B cell (primary cell): ENCODE measurements around the gene APLP2. TPM values are rescaled to one million over a fixed set of nuclear protein-coding genes. Genes with fewer than 3 reads are reported as not detected.
A peak's percentile ranks its signal among the peaks of the same experiment; 100 is the strongest.

ENCODE experiments used
- ATAC-seq: fragments of 200-7000 bp; cut with Tn5 transposase; one replicate; pipeline ENCODE4 v1.10.0; 2021; ENCODE audit warnings: low read depth, mild to moderate bottlenecking, moderate number of reproducible peaks, moderate library complexity
- CTCF ChIA-PET: fragments of 350-600 bp; sonication (Branson Sonifier 250); formaldehyde crosslinking; loops from one replicate; lab custom pipeline; 2021; ENCODE audit warnings: antibody characterized with exemption, inconsistent platforms; lab: Charles Lee
- POLR2A ChIA-PET: fragments of 350-600 bp; sonication (Branson Sonifier 250); formaldehyde crosslinking; loops from one replicate; lab custom pipeline; 2021; ENCODE audit warnings: antibody characterized with exemption; lab: Charles Lee
- DNase-seq: peaks from one replicate; pipeline ENCODE4 v3.0.0; 2013
- H2AFZ ChIP-seq: 2 replicates; pipeline ENCODE4 v1.6.1; 2012; ENCODE audit warnings: mild to moderate bottlenecking, low read depth, low read length; ENCODE audit not compliant: insufficient read depth, poor library complexity, severe bottlenecking
- H3K27ac ChIP-seq, 2 donors: 1 replicate in 1 of 2; 2 replicates in 1 of 2; pipeline ENCODE4 v1.5.1; 2012 to 2013; ENCODE audit warnings: low read length in 2 of 2, mild to moderate bottlenecking in 2 of 2, moderate library complexity in 1 of 2
- H3K27me3 ChIP-seq, 4 experiments: fragments of 200-600 bp in 1 of 4; sonication (generic) in 1 of 4; replicated peaks in 1 of 4; 1 replicate in 2 of 4; 2 replicates in 2 of 4; pipeline versions ENCODE4 v1.6.1 to v1.7.0; 2013 to 2016; ENCODE audit warnings: low read length in 3 of 4, mild to moderate bottlenecking in 2 of 4, mixed read lengths in 1 of 4, moderate library complexity in 1 of 4; ENCODE audit not compliant: insufficient read depth in 4 of 4, control insufficient read depth in 3 of 4; ENCODE audit errors: control extremely low read depth in 1 of 4
- H3K36me3 ChIP-seq, 2 experiments: replicated peaks in 1 of 2; 1 replicate in 1 of 2; 2 replicates in 1 of 2; pipeline versions ENCODE4 v1.6.1 to v1.7.1; 2013; ENCODE audit warnings: low read length in 1 of 2; ENCODE audit not compliant: insufficient read depth in 2 of 2, control insufficient read depth in 1 of 2; ENCODE audit errors: control extremely low read depth in 1 of 2, extremely low read depth in 1 of 2
- H3K4me1 ChIP-seq, 2 donors: fragments of 200-600 bp in 1 of 2; sonication (generic) in 1 of 2; 1 replicate in 1 of 2; 2 replicates in 1 of 2; pipeline versions ENCODE4 v1.5.1 to v1.6.1; 2013 to 2017; ENCODE audit warnings: low read length in 2 of 2; ENCODE audit not compliant: control insufficient read depth in 2 of 2, insufficient read depth in 2 of 2
- H3K4me2 ChIP-seq: replicated peaks from 2 replicates; pipeline ENCODE3; 2012; ENCODE audit warnings: mild to moderate bottlenecking, low read depth, low read length; ENCODE audit not compliant: poor library complexity, severe bottlenecking
- H3K4me3 ChIP-seq, 5 experiments: fragments of 200-600 bp in 1 of 5; sonication (generic) in 1 of 5; 1 replicate in 3 of 5; 2 replicates in 2 of 5; pipeline versions ENCODE4 v1.5.1 to v1.7.0; 2011 to 2016; ENCODE audit warnings: low read length in 4 of 5, mild to moderate bottlenecking in 4 of 5, low read depth in 2 of 5, control low read depth in 1 of 5, moderate library complexity in 1 of 5; ENCODE audit not compliant: insufficient read depth in 1 of 5; ENCODE audit errors: control extremely low read depth in 1 of 5, extremely low read depth in 1 of 5
- H3K79me2 ChIP-seq: fragments of 200-600 bp; sonication (generic); one replicate; pipeline ENCODE4 v1.6.0; 2016; ENCODE audit warnings: low read length; ENCODE audit not compliant: control insufficient read depth, insufficient read depth
- H3K9ac ChIP-seq: fragments of 200-600 bp; sonication (generic); 2 replicates; pipeline ENCODE4 v1.6.1; 2017; ENCODE audit warnings: mild to moderate bottlenecking, low read length, moderate library complexity
- H3K9me3 ChIP-seq, 3 donors: one replicate each; pipeline versions ENCODE4 v1.6.1 to v1.7.1; 2013; ENCODE audit warnings: low read length in 2 of 3; ENCODE audit not compliant: control insufficient read depth in 2 of 3, insufficient read depth in 1 of 3; ENCODE audit errors: control extremely low read depth in 1 of 3
- H4K20me1 ChIP-seq: 2 replicates; pipeline ENCODE4 v1.6.0; 2012; ENCODE audit warnings: mild to moderate bottlenecking, low read length; ENCODE audit not compliant: insufficient read depth, control insufficient read depth, poor library complexity, severe bottlenecking
- H3K27ac Mint-ChIP-seq: one replicate; pipeline ENCODE4 v1.8.0; 2021; ENCODE audit warnings: mixed read lengths
- H3K27me3 Mint-ChIP-seq: one replicate; pipeline ENCODE4 v1.8.0; 2021; ENCODE audit warnings: mixed read lengths
- H3K4me1 Mint-ChIP-seq: one replicate; pipeline ENCODE4 v1.8.0; 2021; ENCODE audit warnings: mixed read lengths
- H3K4me3 Mint-ChIP-seq: one replicate; pipeline ENCODE4 v1.8.0; 2021; ENCODE audit warnings: mixed read lengths
- H3K9me3 Mint-ChIP-seq: one replicate; pipeline ENCODE4 v1.8.0; 2022; ENCODE audit warnings: mixed read lengths; ENCODE audit not compliant: insufficient read depth
- EZH2 ChIP-seq: IDR thresholded peaks from 2 replicates; pipeline ENCODE4 v1.6.1; 2012; ENCODE audit warnings: borderline replicate concordance, low read depth, mild to moderate bottlenecking, moderate library complexity, low read length; ENCODE audit not compliant: insufficient read depth, poor library complexity, severe bottlenecking
- WGBS: methylation state at CpG from one replicate; pipeline ENCODE4 v1.1.5; 2013; ENCODE audit warnings: missing lambda C conversion rate; ENCODE audit not compliant: insufficient coverage; 5-methylcytosine and 5-hydroxymethylcytosine counted together
- intact Hi-C: fragments of 100-400 bp; cut with micrococcal nuclease; formaldehyde crosslinking; loops from one replicate; pipeline ENCODE4 v1.10.0; 2022
- polyA plus RNA-seq: library from polyadenylated mRNA; depleted of rRNA; stranded (reverse); fragments of >200 nt; gene quantifications from 2 replicates; pipeline ENCODE4 v1.2.3, GENCODE V29; 2012
- total RNA-seq, 2 donors: library from RNA; stranded (reverse); fragments of 120-200 nt in 1 of 2; gene quantifications; 1 replicate in 1 of 2; 2 replicates in 1 of 2; pipeline versions ENCODE4 v1.2.3 to v1.2.4, GENCODE V29; 2013 to 2022
- TF ChIP-seq, protein P1 (sequence below): fragments of 200-600 bp; IDR thresholded peaks from one replicate; pipeline ENCODE4 v1.8.0; 2022; ENCODE audit warnings: antibody characterized with exemption, mild to moderate bottlenecking

APLP2 gene
- total and polyA plus RNA-seq, 2 donors (not counting 1 experiment from before 2014, with no cell fraction given), result 84.2 to 102 TPM

DNA sequence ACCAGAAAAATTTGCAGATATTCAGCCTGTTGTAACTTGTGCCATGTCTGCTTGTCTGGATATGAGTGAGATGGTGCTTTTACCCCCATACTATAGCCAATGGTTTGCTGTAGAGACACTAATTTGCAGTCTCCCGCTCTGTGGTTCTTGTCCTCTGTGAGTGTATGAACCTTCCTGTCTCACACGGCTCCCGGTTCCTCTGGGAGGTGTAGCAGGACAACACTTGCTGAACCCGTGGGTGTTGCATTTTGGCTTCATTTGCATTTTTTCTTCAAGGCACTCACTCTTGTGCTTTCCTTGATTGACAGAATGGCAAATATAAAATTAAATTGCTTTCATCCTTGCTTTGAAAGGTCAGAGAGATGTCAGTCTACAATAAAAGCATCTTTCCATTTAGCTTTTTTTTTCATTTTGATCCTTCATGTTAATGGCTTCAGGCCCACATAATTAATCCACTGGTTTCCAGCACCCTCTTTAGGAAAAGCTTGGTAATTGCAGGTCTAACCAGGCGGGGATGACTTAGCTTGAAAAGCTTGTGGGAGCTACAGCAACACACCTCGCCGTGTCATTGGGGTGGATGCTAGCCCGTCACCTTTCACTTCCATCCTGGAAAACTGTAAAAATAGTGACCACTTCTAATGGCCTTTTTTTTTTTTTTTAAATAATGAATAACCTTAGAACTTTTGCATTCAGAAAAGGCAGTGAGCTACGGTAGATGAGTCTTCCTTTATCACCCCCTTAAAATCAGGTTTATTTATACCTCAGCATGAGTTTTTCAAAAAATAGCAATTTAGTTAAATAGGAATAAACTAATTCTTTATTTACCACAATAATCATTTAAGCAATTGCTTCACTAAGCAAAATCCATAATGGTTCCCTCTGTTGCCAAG is 62.5 kb downstream of the APLP2 start:
- H3K9me3 Mint-ChIP-seq, result no peaks in the 10 kb centered on the region
- ChIA-PET CTCF (interaction anchor here (0.6 to 9.4 kb wide), 65 partner anchors 9 to 383 kb away, joined by 3 to 339 read pairs (median 5); partner anchors contain the start of genes APLP2, NFRKB and PRDM10), POLR2A (interaction anchor here (0.7 to 1.8 kb wide), 8 partner anchors 14 to 271 kb away, joined by 3 to 12 read pairs (median 3); partner anchors contain the start of gene PRDM10)
- ATAC-seq (peak; percentile 89), DNase-seq (peak; percentile 81)
- 40% methylated on average over 1 of the region's 9 CpGs for WGBS
- Histone ChIP-seq H3K4me3 (no peak overlapping the region), H3K9me3 (no peaks in the 10 kb centered on the region), H3K27ac (no peak overlapping the region), H2AFZ (no peak overlapping the region), H3K4me2 (no peak overlapping the region), H3K36me3 (peaks cover 6 to 64% of the 10 kb centered on the region in 2 experiments), H3K4me1 (peaks cover 0 to 9% of the 10 kb centered on the region in 2 donors), H3K27me3 (no peaks in the 10 kb centered on the region), H3K79me2 (peaks cover 20% of the 10 kb centered on the region), H3K9ac (no peak overlapping the region), H4K20me1 (peaks cover 35% of the 10 kb centered on the region)
- no peak overlapping the region for H3K27ac Mint-ChIP-seq
- intact Hi-C loops, result loop anchor here (1.0 kb wide), 4 partner anchors 129 to 251 kb away; no protein-coding TSS in a partner anchor
- no peaks in the 10 kb centered on the region for H3K27me3 Mint-ChIP-seq
- TF ChIP-seq, protein P1, sequence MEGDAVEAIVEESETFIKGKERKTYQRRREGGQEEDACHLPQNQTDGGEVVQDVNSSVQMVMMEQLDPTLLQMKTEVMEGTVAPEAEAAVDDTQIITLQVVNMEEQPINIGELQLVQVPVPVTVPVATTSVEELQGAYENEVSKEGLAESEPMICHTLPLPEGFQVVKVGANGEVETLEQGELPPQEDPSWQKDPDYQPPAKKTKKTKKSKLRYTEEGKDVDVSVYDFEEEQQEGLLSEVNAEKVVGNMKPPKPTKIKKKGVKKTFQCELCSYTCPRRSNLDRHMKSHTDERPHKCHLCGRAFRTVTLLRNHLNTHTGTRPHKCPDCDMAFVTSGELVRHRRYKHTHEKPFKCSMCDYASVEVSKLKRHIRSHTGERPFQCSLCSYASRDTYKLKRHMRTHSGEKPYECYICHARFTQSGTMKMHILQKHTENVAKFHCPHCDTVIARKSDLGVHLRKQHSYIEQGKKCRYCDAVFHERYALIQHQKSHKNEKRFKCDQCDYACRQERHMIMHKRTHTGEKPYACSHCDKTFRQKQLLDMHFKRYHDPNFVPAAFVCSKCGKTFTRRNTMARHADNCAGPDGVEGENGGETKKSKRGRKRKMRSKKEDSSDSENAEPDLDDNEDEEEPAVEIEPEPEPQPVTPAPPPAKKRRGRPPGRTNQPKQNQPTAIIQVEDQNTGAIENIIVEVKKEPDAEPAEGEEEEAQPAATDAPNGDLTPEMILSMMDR, result peak; percentile 88
- TF ChIP-seq EZH2, result no peak
- peaks cover 14% of the 10 kb centered on the region for H3K4me1 Mint-ChIP-seq
- H3K4me3 Mint-ChIP-seq, result no peak overlapping the region
